Measurements from ENCODE around the gene VAPB. TPM values are rescaled to one million over a fixed set of nuclear protein-coding genes. Genes with fewer than 3 reads are reported as not detected.
A peak's percentile ranks its signal among the peaks of the same experiment; 100 is the strongest.

Gene VAPB
- total RNA-seq, 1 donor from 2014 or later: 53.8 TPM

GRCh38 chr20:58482416-58482815 lies 93.4 kb downstream of the VAPB start:
- DNase-seq (ENCODE audit: low spot score, unreplicated experiment): no peak
- peaks cover 12% of the 10 kb centered on the region for H3K36me3 Mint-ChIP-seq (ENCODE audit: insufficient read depth)
- no peaks in the 10 kb centered on the region for H3K4me1 Mint-ChIP-seq (ENCODE audit: low read depth)
- peaks cover 18% of the 10 kb centered on the region for H3K27me3 Mint-ChIP-seq
- H3K27ac Mint-ChIP-seq: no peak overlapping the region
- no peak overlapping the region for H3K4me3 Mint-ChIP-seq (ENCODE audit: low read depth)
- peaks cover 28% of the 10 kb centered on the region for H3K9me3 Mint-ChIP-seq (ENCODE audit: low read depth)
- TF ChIP-seq CTCF (IDR thresholded peaks at IDR 0.05; ENCODE audit: unreplicated experiment): no peak

GRCh38 chr20:58483051-58483450 lies 94.0 kb downstream of the VAPB start:
- H3K27ac Mint-ChIP-seq: no peak overlapping the region
- DNase-seq (ENCODE audit: low spot score, unreplicated experiment): no peak
- TF ChIP-seq CTCF (IDR thresholded peaks at IDR 0.05; ENCODE audit: unreplicated experiment): no peak
- peaks cover 18% of the 10 kb centered on the region for H3K27me3 Mint-ChIP-seq
- H3K36me3 Mint-ChIP-seq (ENCODE audit: insufficient read depth): peaks cover 12% of the 10 kb centered on the region
- H3K4me3 Mint-ChIP-seq (ENCODE audit: low read depth): no peak overlapping the region
- H3K4me1 Mint-ChIP-seq (ENCODE audit: low read depth): no peaks in the 10 kb centered on the region
- peaks cover 25% of the 10 kb centered on the region for H3K9me3 Mint-ChIP-seq (ENCODE audit: low read depth)

GRCh38 chr20:58483470-58483869 lies 94.4 kb downstream of the VAPB start:
- Mint-ChIP-seq H3K36me3 (ENCODE audit: insufficient read depth) (peaks cover 10% of the 10 kb centered on the region), H3K27ac (no peak overlapping the region), H3K4me3 (ENCODE audit: low read depth) (no peak overlapping the region), H3K4me1 (ENCODE audit: low read depth) (no peaks in the 10 kb centered on the region), H3K27me3 (peaks cover 18% of the 10 kb centered on the region), H3K9me3 (ENCODE audit: low read depth) (peaks cover 22% of the 10 kb centered on the region)
- TF ChIP-seq CTCF (IDR thresholded peaks at IDR 0.05; ENCODE audit: unreplicated experiment): no peak
- DNase-seq (ENCODE audit: low spot score, unreplicated experiment): no peak

GRCh38 chr20:58485393-58485792 lies 96.4 kb downstream of the VAPB start:
- H3K36me3 Mint-ChIP-seq (ENCODE audit: insufficient read depth): peaks cover 12% of the 10 kb centered on the region
- no peak overlapping the region for H3K27ac Mint-ChIP-seq
- no peak overlapping the region for H3K4me3 Mint-ChIP-seq (ENCODE audit: low read depth)
- peaks cover 18% of the 10 kb centered on the region for H3K27me3 Mint-ChIP-seq
- no peaks in the 10 kb centered on the region for H3K4me1 Mint-ChIP-seq (ENCODE audit: low read depth)
- TF ChIP-seq CTCF (IDR thresholded peaks at IDR 0.05; ENCODE audit: unreplicated experiment): no peak
- no peak for DNase-seq (ENCODE audit: low spot score, unreplicated experiment)
- H3K9me3 Mint-ChIP-seq (ENCODE audit: low read depth): peaks cover 25% of the 10 kb centered on the region

GRCh38 chr20:58486207-58486606 lies 97.2 kb downstream of the VAPB start:
- TF ChIP-seq CTCF (IDR thresholded peaks at IDR 0.05; ENCODE audit: unreplicated experiment): no peak
- Mint-ChIP-seq H3K36me3 (ENCODE audit: insufficient read depth) (peaks cover 12% of the 10 kb centered on the region), H3K4me3 (ENCODE audit: low read depth) (no peak overlapping the region), H3K27ac (peak overlapping the region; percentile 14), H3K4me1 (ENCODE audit: low read depth) (no peaks in the 10 kb centered on the region), H3K9me3 (ENCODE audit: low read depth) (peaks cover 25% of the 10 kb centered on the region), H3K27me3 (peaks cover 15% of the 10 kb centered on the region)
- no peak for DNase-seq (ENCODE audit: low spot score, unreplicated experiment)

Measured in progenitor cell of endocrine pancreas (in vitro differentiated cells).